22Rv1 (cell line): Measurements from ENCODE around the gene BMP7.

Experiments used
- H3K27ac ChIP-seq: fragments of 450-650 bp; 2 replicates; pipeline ENCODE4 v1.5.1; 2017
- CTCF ChIP-seq: fragments of 450-650 bp; IDR thresholded peaks from 2 replicates; pipeline ENCODE4 v1.5.1; 2017; ENCODE audit warnings: mild to moderate bottlenecking
- ZFX ChIP-seq: fragments of 450-650 bp; IDR thresholded peaks from 2 replicates; pipeline ENCODE4 v1.6.1; 2017; ENCODE audit warnings: antibody characterized with exemption, borderline replicate concordance

BMP7 gene

GRCh38 chr20:57205606-57206219 lies 60.7 kb downstream of the BMP7 start:
- H3K27ac ChIP-seq = no peak overlapping the region
- TF ChIP-seq CTCF (no peak), ZFX (no peak)

DNA sequence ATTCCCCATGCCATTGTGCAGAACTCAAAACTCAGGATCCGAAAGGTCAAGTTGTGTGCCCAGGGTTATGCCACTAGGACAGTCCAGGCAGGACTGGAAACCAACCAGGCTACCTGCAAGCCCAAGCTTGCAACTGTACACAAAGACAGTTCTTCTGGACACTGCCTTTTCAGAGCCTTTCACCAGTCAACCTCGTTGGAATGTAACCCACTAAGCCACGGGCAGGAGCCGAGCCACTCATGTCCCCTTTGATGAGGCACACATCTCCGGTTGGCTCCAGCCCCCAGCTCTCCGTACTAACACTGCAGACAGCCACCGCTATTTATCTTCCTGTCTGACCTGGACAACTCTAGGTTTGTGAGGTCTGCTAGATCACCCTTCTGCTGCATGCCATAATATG lies 62.5 kb downstream of the BMP7 start:
- no peak overlapping the region for H3K27ac ChIP-seq
- TF ChIP-seq CTCF = no peak
- TF ChIP-seq ZFX = no peak

- H3K27ac ChIP-seq = no peak overlapping the region
- TF ChIP-seq CTCF (no peak), ZFX (no peak)
Measured at GRCh38 chr20:57203204-57203603, 63.2 kb downstream of the BMP7 start.

DNA sequence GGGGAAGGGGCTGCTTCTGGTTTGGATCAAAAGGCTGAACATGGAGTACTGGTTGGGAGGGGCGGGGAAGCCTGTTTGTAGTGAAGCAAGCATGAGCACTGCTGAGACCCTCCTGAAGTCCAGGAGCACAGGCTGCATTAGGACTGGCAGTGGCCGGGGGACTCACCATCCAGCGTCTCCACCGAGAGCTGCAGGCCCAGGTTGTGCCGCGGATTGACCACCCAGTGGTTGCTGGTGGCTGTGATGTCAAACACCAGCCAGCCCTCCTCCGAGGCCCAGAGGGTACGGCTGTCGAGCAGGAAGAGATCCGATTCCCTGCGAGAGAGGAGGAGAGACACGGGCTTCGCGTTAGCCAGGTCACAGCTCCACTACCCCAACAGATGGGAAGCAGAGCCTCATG lies 64.1 kb downstream of the BMP7 start:
- TF ChIP-seq CTCF = no peak
- TF ChIP-seq ZFX = no peak
- H3K27ac ChIP-seq = no peak overlapping the region

DNA sequence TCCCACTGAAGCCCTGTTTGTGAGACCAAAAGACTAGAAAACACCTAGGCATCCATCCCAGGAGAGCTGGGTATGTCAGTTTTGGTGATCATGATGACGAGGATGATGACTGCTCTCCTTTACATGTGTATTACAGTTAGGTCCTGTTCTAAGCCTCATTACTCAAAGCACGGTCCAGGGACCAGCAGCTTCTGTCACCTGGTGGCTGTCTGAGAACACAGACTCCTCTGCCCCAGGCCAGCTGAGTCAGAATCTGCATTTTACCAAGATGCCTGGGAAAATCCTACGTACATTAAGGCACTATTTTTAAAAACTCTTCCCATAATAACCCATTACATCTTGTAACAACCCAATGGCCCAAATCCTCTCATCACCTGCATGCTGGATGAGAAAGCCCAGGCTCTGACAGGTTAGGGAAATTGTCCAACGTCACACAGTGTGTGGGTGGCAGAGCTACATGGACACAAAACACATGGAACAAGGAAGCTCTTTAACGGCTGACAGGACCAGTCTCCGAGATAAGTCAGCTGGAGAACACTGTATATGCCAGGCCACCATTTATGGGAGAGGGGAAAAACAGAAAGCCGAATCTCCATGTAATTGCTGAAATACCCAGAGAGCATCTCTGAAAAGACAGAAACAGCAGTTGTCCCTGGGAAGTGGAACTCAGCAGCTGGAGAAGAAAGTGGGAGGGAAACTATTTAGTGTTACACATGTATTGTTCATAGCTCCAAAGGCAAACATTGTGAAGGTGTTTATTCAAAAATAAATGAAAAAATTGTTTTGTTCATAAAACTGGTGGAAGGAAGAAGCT lies 65.4 kb downstream of the BMP7 start:
- TF ChIP-seq ZFX (no peak), CTCF (no peak)
- H3K27ac ChIP-seq = no peak overlapping the region

GRCh38 chr20:57199656-57200405 lies 66.6 kb downstream of the BMP7 start:
- H3K27ac ChIP-seq = no peak overlapping the region
- TF ChIP-seq CTCF (no peak), ZFX (no peak)
